ENCODE measurements around the gene CKB.
A peak's percentile ranks its signal among the peaks of the same experiment; 100 is the strongest.
"Not testable (repeated sequence)": the region's sequence is repeated elsewhere in the genome, so short reads cannot be mapped to it uniquely, and the experiment has no call there.

CKB gene

DNA sequence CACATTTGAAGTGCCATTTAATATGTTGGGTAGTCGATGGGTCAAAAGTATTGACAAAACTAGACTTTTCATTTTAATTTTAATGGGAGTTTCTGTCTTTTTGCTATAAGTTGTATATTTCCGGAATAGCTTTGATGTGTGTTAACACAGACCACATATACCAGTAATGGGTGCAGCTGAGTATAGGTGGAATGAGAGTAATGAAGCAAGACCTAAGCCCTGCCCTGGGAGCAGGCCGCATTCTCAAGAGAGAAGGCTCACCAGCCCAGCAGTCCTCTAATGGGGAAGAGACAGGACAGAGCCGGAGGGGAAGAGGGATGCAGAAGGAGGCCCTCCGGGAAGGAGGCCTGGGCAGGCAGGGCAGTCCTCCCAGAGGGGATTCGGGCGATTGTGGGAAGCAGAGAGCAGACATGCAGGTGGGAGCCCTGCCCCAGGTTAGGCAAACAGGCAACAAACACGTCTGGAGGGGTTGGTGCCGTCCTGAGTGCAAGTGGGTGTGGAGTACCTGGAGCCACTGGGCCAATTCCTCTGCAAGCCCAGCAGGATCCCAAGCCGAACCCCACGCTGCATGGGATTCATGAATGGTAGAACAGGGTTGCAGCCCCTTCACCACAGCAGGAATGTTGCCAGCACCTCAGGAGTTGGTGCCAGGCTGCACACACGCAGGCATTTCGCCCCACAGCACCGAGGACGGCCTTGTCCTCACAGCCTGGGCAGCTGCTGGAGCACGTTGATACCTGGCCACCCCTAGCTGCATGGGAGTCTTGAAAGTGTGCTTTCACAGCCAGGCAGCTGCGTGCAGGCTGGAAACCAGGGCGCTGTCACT is 7.8 kb downstream of the CKB start:
- no peak for DNase-seq (ENCODE audit: low read depth in 1 of 2, low spot score in 1 of 2)

DNA sequence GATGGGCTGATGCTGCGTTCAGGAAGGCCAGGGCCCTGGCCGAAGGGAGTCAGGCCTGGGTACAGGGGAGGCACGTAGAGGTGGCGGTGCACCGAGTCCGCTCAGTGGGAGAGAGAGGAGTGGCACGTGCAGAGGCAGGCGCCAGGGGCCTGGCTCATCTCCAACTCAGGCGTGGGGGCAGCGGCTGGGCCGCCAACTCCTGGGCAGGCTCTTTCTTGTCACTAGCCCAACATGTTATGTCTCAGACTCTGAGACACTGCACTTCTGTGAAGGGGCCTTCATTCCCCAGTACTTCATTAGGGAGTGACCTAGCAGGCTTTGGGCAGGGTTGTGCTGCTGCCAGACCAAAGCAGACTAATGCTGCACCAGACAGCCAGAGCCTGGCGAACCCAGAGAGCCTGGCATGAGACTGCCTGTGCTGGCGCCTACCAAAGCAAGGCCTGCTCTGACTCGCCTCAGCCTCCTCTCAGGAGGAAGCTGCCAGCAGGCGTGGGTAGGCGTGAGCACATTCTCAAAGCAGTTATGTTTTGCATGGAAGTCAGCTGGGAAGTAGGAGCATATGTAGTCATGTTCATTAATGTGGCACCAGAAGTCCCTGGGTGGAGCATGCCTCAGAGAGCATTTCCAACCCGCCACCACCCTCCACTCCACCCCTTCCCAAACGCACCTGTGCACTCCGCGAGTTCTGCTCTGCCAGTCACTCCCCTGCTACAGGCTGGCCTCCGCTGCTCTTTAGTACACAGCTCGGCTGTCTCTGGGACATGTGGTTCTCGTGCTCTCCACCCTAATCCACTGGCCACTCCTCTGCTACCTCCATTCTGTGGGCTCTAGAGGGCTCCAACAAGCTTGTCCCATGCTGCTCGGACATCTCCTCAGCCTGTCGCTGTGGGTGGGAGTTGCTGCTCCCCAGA is 9.7 kb downstream of the CKB start:
- DNase-seq (ENCODE audit: low read depth in 1 of 2, low spot score in 1 of 2), result no peak

DNA sequence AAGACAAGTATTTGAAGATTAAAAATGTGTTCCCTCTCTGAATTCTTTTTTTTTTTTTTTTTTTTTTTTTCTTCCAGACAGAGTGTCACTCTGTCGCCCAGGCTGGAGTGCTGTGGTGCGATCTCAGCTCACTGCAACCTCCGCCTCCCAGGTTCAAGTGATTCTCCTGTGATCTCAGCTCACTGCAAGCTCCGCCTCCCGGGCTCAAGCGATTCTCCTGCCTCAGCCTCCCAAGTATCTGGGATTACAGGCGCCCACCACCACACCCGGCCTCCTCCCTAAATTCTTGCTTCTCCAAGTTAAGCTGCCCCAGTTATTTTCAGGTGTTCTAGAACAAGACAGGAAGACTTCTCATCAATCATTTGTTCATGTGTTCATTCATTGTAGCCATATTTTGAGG is 10.4 kb downstream of the CKB start:
- DNase-seq (ENCODE audit: low read depth in 1 of 2, low spot score in 1 of 2), result not testable (repeated sequence)

DNA sequence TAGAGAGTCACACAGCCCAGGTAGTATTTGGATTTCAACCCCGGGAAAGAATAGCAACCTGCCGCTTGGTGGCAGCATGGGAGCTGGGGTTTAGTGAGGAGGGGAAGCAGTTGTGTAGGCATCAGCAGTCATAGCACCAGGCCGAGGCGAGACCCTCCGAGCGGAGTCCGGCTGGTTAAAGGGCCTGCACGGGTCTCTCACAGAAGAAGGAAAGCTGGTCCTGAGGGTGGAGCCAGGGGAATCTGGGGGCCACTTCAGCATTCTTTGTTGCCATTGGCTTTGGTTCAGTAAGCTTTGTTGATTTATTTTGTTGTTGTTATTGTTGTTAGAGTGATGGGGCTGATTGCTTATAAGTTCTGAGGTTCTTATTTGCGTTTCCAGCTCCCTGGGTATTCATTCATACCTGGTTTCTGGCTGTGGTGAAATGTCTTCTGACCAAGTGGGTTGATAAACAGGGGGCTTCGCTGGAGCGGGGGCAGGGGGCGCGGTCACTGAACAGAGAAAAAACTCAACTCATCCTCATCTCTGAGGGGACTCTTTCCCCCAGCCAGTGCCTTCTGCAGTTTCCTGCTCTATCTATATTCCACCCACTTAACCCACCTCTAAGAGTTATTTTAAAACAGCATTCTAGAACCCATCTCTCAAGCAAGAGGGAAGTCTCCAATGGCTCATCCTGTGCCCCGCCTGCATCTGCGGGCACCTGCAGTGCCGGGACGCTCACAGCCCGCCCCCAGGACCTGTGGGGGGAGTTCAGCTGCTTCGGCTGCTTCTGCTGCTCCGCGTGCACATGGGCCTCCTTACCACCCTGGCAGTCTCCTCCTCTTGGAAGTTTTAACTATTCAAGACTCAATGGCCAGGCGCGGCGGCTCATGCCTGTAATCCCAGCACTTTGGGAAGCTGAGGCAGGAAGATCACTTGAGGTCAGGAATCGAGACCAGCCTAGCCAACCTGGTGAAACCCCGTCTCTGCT is 11.6 kb downstream of the CKB start:
- no peak for DNase-seq (ENCODE audit: low read depth in 1 of 2, low spot score in 1 of 2)

DNA sequence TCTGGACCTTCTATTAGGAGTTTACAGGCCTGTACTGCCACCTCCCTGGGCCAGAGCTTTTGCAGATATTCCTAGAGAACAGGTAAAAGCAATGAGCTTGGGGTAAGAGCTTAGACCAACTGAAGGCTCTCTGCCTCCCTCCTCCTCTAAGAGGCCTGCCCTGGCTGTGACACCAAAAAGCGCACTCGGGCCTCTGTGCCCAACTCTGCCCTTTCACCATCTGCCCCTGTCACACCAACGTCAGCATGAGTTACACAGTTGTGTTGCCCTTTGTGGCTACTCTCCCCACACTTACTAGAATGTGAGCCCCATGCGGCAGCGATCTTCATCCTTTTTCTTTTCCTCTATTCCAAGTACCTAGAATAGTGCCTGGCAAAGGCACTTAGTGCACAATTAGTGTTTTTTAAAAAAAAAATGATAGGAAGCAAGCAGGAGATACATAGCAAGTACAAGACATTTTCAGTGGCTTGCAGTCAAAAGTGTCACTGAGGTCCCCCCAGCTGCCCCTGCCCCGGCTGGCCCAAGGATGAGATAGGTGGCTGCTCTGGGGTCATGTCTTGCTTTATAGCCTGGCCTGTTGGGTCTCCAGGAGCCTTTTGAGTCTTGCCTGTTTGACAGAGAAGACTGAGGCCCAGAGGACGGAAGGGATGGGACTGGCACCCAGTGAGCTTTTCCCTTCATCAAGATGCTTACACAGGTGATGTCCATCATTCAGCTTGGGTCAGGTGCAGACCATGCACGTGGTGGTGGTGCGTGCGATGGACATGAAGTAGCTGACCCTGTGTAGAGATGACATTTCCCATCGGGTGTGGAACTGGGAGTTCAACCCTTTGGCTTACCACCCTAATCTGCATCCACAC is 12.5 kb downstream of the CKB start:
- DNase-seq (ENCODE audit: low read depth in 1 of 2, low spot score in 1 of 2), result no peak

DNA sequence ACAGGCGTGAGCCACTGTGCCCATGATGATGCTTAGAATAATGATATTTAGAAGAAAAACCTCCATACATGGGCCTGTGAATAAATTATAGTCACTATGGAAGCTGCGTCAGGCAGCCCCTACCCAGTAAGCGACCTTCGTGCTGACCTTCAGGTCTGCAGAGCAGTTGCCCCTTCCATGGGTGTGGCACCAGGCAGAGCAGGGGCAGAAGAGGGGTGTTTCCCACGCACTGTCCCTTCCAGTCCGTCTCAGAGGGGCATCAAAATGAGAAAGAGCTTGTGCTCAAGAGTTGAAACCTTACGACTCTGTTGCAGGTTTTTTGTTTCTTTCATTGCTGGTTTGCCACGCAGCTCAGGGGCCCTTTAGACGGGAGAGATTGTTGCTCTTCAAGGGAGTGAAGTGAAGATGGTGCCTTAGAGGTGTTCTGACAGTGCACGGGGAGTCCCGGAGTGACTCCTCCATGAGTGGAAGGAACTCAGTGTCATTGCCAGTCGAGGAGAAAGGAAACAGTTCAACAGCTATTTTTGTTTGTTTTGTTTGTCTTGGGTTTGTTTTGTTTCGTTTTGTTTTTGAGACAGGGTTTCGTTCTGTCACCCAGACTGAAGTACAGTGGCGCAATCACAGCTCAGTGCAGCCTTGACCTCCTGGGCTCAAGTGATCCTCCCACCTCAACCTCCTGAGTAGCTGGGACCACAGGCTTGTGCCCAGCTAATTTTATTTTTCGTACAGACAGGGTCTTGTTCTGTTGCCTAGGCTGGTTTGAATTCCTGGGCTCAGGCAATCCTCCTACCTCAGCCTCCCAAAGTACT is 13.9 kb downstream of the CKB start:
- no peak for DNase-seq (ENCODE audit: low read depth in 1 of 2, low spot score in 1 of 2)

DNA sequence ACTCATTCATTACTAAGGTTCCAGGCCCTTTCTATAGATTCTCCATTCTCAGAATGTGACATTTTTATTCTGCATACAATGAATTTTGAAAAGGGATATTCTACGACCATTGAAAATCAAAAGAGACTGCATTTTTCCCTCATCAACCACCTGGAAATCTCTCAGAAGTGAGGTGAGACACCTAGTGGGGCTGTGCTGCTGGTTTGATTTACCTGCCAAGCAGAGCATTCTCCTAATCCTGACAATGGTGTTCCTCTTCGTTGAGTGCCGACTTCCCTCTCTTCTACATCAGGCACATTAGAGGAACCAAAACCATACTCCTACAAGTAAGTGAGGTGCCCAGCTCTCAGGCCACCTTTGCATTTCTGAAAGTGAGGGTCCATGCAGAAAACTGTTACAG is 14.9 kb downstream of the CKB start:
- no peak for DNase-seq (ENCODE audit: low read depth in 1 of 2, low spot score in 1 of 2)

DNA sequence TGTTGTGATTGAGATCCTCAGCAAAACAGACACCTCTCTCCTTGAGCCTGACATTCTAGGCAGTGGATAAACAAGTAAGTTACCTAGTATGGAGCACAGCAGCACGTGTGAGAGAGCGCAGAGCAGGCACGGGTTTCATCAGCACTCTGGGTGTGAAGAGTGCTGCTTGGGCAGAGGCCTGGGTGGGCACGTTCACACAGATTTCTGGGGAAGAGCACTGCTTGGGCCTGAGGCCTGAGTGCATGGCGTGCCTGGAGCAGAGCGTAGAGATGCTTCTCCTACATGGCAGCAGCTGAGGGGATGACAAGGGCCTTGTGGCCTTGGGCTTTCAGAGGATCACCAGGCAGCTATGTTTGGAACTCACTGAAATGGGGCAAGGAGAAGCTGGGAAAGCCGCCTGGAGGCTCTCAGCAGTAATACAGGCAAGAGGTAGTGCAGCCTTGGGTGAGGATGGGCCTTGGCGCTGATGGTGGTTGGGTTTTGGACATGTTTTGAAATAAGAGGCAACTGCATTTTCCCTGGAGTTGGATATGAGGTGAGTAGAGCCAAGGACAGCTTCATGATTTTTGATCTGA is 17.6 kb downstream of the CKB start:
- no peak for DNase-seq (ENCODE audit: low read depth in 1 of 2, low spot score in 1 of 2)

DNA sequence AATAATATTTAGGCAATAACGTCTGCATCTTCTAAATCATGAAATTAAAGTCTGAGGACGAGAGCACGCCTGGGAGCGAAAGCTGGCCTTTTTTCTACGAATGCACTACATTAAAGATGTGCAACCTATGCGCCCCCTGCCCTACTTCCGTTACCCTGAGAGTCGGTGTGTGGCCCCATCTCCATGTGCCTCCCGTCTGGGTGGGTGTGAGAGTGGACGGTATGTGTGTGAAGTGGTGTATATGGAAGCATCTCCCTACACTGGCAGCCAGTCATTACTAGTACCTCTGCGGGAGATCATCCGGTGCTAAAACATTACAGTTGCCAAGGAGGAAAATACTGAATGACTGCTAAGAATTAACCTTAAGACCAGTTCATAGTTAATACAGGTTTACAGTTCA is 19.3 kb downstream of the CKB start:
- no peak for DNase-seq (ENCODE audit: low read depth in 1 of 2, low spot score in 1 of 2)

DNA sequence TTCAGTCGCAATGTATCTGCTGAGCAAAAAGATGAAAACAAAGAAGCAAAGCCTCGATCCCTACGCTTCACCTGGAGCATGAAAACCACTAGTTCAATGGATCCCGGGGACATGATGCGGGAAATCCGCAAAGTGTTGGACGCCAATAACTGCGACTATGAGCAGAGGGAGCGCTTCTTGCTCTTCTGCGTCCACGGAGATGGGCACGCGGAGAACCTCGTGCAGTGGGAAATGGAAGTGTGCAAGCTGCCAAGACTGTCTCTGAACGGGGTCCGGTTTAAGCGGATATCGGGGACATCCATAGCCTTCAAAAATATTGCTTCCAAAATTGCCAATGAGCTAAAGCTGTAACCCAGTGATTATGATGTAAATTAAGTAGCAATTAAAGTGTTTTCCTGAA is 19.8 kb downstream of the CKB start:
- DNase-seq (ENCODE audit: low read depth in 1 of 2, low spot score in 1 of 2), result no peak

DNA sequence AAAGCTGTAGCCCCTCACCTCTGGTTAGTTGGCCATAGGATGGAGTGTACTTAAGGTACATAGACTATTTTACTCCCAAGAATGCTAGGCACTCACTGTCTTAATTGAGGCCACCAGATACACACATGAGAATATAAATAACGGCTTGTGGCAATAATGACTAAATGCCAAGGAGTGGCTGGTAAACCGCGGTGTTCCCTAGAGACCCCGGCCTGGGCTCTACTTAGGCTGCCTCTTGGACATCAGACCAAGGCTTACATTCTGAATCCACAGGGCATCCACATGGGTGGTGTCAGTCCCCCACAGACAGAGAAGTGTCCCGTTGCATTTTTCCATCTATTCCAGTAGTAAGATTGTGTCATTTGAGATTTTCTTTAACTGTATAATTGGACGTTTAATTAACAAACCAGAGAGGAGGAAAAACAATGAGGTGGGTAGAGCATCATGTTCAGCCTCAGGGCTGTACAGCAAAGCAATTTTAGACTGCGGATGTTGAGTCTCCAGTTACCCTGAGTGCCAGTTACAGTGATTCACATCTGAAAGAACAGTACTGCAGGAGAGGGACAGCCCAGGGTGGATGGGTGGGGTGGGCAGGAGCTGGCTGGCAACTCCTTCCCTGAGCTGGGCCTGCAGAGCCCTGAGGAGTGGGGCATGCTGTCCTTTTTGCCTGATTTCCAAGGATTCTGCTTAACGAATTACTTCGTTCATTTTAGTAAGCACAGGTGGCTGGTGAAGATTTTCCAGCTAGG is 20.5 kb downstream of the CKB start:
- DNase-seq (ENCODE audit: low read depth in 1 of 2, low spot score in 1 of 2), result no peak

DNA sequence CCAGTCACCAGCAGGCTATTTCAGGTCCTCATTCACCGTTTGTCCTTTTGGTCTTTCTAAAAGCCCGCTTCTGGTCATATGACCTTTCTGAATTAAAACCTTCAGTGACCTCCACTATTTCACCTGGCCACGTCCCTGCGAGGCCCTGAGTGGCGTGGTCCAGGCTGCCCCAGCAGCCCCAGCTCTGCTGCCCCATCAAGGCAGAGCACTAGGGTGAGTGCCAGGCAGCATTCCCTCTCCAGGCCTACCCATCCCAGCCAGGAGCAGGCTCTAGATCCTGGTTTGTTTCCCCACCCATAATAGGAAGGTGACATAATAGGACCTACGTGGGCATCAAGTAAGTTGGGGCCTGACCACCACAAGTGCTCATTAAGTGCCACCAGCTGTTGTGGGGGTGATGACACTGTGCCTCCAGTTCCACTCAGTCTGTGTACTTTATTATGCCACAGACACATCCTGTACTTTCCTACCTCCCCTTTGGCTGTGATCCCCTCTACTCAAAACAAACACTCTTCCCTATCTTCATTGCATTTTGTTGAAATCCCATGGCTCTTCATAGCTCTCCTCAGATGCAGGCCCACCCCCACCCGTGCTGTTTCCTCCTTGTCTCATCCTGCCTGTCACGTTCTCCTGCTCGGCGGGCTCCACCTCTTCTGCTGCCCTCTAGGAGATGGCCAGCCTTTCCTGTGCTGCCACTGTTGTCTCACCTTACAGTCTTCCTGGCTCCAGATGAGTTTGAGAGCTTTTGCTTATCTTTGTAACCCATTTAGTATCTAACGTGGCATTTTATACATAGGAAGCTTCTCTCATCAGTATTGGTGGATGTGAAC is 21.4 kb downstream of the CKB start:
- no peak for DNase-seq (ENCODE audit: low read depth in 1 of 2, low spot score in 1 of 2)

DNA sequence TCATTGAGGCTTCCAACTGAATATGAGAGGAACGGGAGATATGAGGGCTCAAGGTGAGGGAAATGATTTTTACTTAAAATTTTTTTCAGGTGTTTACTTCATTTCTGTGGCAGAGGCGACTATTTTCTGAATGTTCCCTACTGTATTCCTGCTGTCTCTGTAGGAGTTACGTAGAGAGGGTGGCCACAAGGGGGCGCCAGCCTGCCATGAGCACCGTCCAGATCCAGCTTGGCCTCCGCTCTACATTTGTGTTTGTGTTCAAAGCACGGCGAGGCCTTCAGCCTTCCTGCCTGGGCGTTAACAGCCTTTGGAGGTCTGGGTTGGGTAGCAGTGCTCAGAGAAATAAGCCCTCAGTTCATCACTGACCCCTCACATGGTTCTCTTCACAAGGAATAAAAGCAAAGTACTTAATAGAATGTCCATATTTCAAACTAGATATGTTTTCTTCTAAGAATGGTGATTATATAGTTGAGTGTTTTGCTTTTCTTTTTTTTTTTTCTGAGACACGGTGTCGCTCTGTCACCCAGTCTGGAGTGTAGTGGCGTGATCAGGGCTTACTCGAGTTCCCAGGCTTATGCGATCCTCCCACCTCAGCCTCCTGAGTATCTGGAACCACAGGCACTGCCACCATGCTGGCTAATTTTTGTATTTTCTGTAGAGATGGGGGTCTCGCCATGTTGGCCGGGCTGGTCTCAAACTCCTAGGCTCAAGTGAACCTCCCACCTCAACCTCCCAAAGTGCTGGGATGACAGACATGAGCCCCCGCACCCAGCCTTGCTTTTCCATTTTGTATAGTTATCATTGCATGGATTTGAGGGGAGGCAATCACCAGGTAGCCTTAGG is 22.3 kb downstream of the CKB start:
- peak; percentile 56 to 68 for DNase-seq (ENCODE audit: low read depth in 1 of 2, low spot score in 1 of 2)

DNA sequence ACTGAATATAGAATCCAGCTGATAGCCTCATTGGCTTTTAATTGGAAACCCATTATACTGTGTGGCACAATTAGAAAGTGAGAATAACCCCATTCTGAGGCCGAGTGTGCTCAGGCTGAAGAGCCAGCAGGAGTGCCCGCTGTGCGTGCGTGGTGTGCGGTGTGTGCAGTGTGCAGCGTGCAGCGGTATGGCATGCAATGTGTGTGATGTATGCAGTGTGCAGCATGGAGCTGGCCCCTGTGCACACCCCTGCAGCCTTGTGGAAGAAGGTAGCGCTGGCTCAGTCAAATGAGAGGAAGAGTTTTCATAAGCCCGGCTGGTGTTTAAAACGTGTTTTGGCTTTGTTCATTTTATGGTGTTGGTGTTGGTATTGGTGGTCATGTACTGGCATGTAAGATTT is 22.9 kb downstream of the CKB start:
- no peak for DNase-seq (ENCODE audit: low read depth in 1 of 2, low spot score in 1 of 2)

DNA sequence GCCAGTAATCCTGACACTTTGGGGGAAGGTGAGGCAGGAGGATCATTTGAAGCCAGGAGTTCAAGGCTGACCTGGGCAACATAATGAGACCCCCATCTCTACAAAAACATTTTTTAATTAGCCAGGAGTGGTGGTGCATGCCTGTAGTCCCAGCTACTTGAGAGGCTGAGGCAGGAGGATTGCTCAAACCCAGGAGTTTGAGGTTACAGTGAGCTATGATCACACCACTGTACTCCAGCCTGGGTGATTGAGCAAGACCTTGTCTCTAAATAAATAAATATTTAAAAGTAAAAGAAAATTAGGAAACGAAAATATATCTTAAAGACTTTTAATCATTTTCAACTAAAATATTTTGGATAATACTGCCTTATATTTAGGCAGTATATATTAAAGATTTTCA is 25.9 kb downstream of the CKB start:
- no peak for DNase-seq (ENCODE audit: low read depth in 1 of 2, low spot score in 1 of 2)

DNA sequence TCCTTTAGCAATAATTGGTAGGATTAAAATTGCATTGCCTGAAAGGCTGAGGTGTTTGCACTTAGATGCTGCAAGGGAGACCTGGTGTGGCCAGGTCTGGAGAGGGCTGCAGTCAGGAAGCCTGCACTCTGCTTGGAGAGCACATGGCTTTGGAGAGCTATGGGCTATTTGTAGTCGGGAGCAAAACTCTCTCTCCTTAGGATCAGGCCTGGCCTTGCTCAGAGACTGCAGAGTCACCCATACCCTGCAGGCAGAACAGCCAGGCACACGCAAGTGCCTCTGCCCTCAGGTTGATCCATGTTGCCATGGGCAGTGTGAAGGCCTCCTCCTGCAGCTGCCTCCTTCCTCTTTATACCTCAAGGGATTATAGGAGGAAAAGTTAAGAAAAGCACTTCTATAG is 26.8 kb downstream of the CKB start:
- no peak for DNase-seq (ENCODE audit: low read depth in 1 of 2, low spot score in 1 of 2)

Data from stimulated activated CD4-positive, alpha-beta T cell treated with anti-CD3 and anti-CD28 coated beads, Interleukin-15, amount 100 ng/mL, for 1 hour (primary cell).